ENCODE results near the gene TOMT.
A peak's percentile ranks its signal among the peaks of the same experiment; 100 is the strongest.

TOMT gene

DNA sequence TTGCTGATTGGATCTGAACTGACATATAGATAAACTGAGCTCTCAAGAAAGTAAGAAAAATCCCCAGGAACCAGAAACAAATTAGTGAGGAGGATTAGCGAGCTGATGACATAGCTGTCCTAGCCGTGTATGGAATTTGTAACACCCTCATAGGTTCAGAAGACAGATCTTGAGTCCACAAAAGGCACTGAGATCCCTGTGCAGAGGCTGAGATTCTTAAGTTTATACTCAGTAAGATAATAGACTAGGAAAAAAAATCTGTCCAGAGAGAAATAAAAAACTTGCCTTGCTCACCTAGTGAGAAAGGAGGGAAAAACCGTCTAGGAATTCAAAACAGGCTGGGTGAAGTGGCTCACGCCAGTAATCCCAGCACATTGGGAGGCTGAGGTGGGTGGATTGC, 30.0 kb upstream of the TOMT start:
- DNase-seq (ENCODE audit: low read depth in 1 of 2, low spot score in 1 of 2) = no peak
- peak overlapping the region; percentile 56 for H3K27ac ChIP-seq (replicated peaks)
- TF ChIP-seq, protein P1, sequence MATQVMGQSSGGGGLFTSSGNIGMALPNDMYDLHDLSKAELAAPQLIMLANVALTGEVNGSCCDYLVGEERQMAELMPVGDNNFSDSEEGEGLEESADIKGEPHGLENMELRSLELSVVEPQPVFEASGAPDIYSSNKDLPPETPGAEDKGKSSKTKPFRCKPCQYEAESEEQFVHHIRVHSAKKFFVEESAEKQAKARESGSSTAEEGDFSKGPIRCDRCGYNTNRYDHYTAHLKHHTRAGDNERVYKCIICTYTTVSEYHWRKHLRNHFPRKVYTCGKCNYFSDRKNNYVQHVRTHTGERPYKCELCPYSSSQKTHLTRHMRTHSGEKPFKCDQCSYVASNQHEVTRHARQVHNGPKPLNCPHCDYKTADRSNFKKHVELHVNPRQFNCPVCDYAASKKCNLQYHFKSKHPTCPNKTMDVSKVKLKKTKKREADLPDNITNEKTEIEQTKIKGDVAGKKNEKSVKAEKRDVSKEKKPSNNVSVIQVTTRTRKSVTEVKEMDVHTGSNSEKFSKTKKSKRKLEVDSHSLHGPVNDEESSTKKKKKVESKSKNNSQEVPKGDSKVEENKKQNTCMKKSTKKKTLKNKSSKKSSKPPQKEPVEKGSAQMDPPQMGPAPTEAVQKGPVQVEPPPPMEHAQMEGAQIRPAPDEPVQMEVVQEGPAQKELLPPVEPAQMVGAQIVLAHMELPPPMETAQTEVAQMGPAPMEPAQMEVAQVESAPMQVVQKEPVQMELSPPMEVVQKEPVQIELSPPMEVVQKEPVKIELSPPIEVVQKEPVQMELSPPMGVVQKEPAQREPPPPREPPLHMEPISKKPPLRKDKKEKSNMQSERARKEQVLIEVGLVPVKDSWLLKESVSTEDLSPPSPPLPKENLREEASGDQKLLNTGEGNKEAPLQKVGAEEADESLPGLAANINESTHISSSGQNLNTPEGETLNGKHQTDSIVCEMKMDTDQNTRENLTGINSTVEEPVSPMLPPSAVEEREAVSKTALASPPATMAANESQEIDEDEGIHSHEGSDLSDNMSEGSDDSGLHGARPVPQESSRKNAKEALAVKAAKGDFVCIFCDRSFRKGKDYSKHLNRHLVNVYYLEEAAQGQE (IDR thresholded peaks at IDR 0.05; ENCODE audit: insufficient replicate concordance, low read depth) = no peak
- TF ChIP-seq GABPA (IDR thresholded peaks at IDR 0.05; ENCODE audit: low read depth) (no peak), SPI1 (IDR thresholded peaks at IDR 0.05; ENCODE audit: borderline replicate concordance, low read depth) (no peak), POLR2AphosphoS5 (IDR thresholded peaks at IDR 0.05; ENCODE audit: low read depth) (no peak)
- TF ChIP-seq, protein P2, sequence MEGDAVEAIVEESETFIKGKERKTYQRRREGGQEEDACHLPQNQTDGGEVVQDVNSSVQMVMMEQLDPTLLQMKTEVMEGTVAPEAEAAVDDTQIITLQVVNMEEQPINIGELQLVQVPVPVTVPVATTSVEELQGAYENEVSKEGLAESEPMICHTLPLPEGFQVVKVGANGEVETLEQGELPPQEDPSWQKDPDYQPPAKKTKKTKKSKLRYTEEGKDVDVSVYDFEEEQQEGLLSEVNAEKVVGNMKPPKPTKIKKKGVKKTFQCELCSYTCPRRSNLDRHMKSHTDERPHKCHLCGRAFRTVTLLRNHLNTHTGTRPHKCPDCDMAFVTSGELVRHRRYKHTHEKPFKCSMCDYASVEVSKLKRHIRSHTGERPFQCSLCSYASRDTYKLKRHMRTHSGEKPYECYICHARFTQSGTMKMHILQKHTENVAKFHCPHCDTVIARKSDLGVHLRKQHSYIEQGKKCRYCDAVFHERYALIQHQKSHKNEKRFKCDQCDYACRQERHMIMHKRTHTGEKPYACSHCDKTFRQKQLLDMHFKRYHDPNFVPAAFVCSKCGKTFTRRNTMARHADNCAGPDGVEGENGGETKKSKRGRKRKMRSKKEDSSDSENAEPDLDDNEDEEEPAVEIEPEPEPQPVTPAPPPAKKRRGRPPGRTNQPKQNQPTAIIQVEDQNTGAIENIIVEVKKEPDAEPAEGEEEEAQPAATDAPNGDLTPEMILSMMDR (IDR thresholded peaks at IDR 0.05; ENCODE audit: insufficient read depth, low read length) = no peak
- H3K4me3 ChIP-seq (replicated peaks; ENCODE audit: insufficient read depth, low read length) = no peak overlapping the region
- no peaks in the 10 kb centered on the region for H3K27me3 ChIP-seq (ENCODE audit: insufficient read depth, poor library complexity, severe bottlenecking)

DNA sequence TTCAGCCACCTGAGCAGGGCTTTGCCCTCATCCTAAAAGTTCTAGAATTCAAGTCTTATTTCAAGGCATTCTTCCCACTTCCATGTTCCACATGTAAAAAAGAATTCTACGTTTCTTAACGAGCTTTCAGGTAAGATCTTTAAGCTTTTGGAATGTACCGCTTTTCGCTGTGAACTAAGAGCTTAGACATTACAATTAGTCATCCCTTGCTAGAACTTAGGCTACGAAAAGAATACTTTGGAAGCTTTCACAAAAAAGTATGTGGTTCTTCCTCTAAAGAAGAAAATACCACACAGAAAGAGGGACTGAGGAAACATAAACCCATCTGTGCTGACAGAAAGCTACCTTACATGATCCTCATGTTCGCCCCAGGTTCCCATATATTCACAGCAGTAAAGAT, 27.2 kb upstream of the TOMT start:
- no peak for DNase-seq (ENCODE audit: low read depth in 1 of 2, low spot score in 1 of 2)
- H3K27ac ChIP-seq (replicated peaks) = peak overlapping the region; percentile 80
- no peaks in the 10 kb centered on the region for H3K27me3 ChIP-seq (ENCODE audit: insufficient read depth, poor library complexity, severe bottlenecking)
- H3K4me3 ChIP-seq (replicated peaks; ENCODE audit: insufficient read depth, low read length) = peak overlapping the region; percentile 68
- TF ChIP-seq SPI1 (IDR thresholded peaks at IDR 0.05; ENCODE audit: borderline replicate concordance, low read depth) = no peak
- TF ChIP-seq, protein P2 (IDR thresholded peaks at IDR 0.05; ENCODE audit: insufficient read depth, low read length) = no peak
- TF ChIP-seq, protein P1 (IDR thresholded peaks at IDR 0.05; ENCODE audit: insufficient replicate concordance, low read depth) = no peak
- TF ChIP-seq GABPA (IDR thresholded peaks at IDR 0.05; ENCODE audit: low read depth) = no peak
- no peak for TF ChIP-seq POLR2AphosphoS5 (IDR thresholded peaks at IDR 0.05; ENCODE audit: low read depth)

DNA sequence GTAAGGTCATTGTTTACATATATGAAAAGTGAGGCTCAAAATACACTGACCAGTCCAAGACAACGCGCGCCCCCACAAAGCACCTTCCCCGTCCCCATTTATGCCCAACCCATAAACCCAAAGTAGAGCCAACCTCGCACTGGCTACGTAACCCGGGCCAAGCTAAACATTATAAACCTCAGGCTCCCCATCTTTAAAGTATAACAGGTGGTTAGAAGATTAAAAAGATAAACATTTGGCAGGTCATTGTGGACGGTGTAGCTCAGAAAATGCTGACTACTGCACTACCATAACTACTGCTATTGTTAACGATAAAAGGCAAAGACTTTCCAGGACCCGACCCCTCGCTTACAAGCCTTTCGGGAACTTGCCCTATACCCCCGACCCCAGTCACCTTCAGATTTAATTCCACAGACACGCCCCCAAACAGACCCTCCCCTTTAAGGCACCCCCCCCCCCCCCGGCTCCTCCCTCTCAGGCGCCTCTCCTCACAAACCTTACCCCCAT, 25.9 kb upstream of the TOMT start:
- peak overlapping the region; percentile 68 for H3K4me3 ChIP-seq (replicated peaks; ENCODE audit: insufficient read depth, low read length)
- H3K27ac ChIP-seq (replicated peaks) = peak overlapping the region; percentile 80
- no peak for TF ChIP-seq SPI1 (IDR thresholded peaks at IDR 0.05; ENCODE audit: borderline replicate concordance, low read depth)
- TF ChIP-seq, protein P2 (IDR thresholded peaks at IDR 0.05; ENCODE audit: insufficient read depth, low read length) = no peak
- TF ChIP-seq GABPA (IDR thresholded peaks at IDR 0.05; ENCODE audit: low read depth) = no peak
- no peak for TF ChIP-seq POLR2AphosphoS5 (IDR thresholded peaks at IDR 0.05; ENCODE audit: low read depth)
- TF ChIP-seq, protein P1 (IDR thresholded peaks at IDR 0.05; ENCODE audit: insufficient replicate concordance, low read depth) = no peak
- H3K27me3 ChIP-seq (ENCODE audit: insufficient read depth, poor library complexity, severe bottlenecking) = no peaks in the 10 kb centered on the region
- DNase-seq (ENCODE audit: low read depth in 1 of 2, low spot score in 1 of 2) = no peak
